ENCODE results near the gene DPEP1.

DNA sequence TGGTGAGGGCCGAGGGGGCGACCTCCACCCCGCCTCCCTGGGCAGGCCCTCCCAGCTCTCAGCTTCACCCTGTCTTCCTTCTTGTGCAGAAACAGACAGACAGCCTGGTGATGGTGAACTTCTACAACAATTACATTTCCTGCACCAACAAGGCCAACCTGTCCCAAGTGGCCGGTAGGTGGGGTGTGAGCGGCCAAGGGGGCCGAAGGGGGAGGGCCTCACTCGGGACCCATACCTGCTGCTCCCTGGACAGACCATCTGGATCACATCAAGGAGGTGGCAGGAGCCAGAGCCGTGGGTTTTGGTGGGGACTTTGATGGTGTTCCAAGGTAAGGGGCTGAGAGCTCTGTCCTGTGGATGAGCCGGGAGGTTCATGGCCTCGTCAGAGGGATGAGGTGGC, 23.9 kb downstream of the DPEP1 start:
- no peak for TF ChIP-seq CTCF (optimal IDR thresholded peaks at IDR 0.05 in 1 of 3, IDR thresholded peaks at IDR 0.05 in 1 of 3, conservative IDR thresholded peaks at IDR 0.05 in 1 of 3; ENCODE audit: extremely low read depth in 1 of 3, insufficient read depth in 2 of 3, low read length in 3 of 3)
- no peak for TF ChIP-seq EZH2 (IDR thresholded peaks at IDR 0.05; ENCODE audit: low read length)

All from keratinocyte (primary cell).